IMR-90 (cell line): Measurements from ENCODE around the gene RASGRP1. TPM values are rescaled to one million over a fixed set of nuclear protein-coding genes. Genes with fewer than 3 reads are reported as not detected.

Experiments used
- ATAC-seq: fragments of 200-7000 bp; cut with Tn5 transposase; 2 replicates; pipeline ENCODE4 v1.9.1; 2020; ENCODE audit warnings: low read depth, mild to moderate bottlenecking, moderate library complexity
- BruUV-seq: library from RNA; stranded (reverse); fragments of 400-500 nt; replicated peaks from 2 replicates; lab custom pipeline; 2021; lab: Mats Ljungman, UMichigan
- CTCF ChIA-PET: fragments of 300-600 bp; formaldehyde crosslinking; extraction: SDS; loops from one replicate; lab custom pipeline; 2021; ENCODE audit warnings: antibody characterized with exemption; lab: Yijun Ruan, JAX
- POLR2A ChIA-PET: fragments of 300-600 bp; sonication (Branson Sonifier 250); formaldehyde crosslinking; loops from one replicate; lab custom pipeline; 2022; ENCODE audit warnings: antibody characterized with exemption; ENCODE audit not compliant: unreplicated experiment; lab: Charles Lee
- DNase-seq: peaks from one replicate; pipeline ENCODE4 v3.0.0; 2013
- H2AFZ ChIP-seq: replicated peaks from 2 replicates; pipeline ENCODE3; 2013; ENCODE audit warnings: low read length, mild to moderate bottlenecking; ENCODE audit not compliant: poor library complexity
- H2AK5ac ChIP-seq: 2 replicates; pipeline ENCODE4 v1.6.1; 2013; ENCODE audit warnings: low read depth, low read length, inconsistent platforms
- H2AK9ac ChIP-seq: replicated peaks from 2 replicates; pipeline ENCODE3; 2013; ENCODE audit warnings: mild to moderate bottlenecking, low read depth, low read length, moderate library complexity; ENCODE audit not compliant: poor library complexity
- H2BK120ac ChIP-seq: 2 replicates; pipeline ENCODE4 v1.6.1; 2013; ENCODE audit warnings: low read depth, low read length, inconsistent platforms
- H2BK15ac ChIP-seq: 3 replicates; pipeline ENCODE4 v1.6.1; 2013; ENCODE audit warnings: low read depth, low read length, inconsistent platforms
- H2BK20ac ChIP-seq: 2 replicates; pipeline ENCODE4 v1.6.1; 2013; ENCODE audit warnings: low read depth, mild to moderate bottlenecking, inconsistent platforms, low read length, moderate library complexity
- H2BK5ac ChIP-seq: 2 replicates; pipeline ENCODE4 v1.6.1; 2013; ENCODE audit warnings: mild to moderate bottlenecking, low read depth, low read length, inconsistent platforms; ENCODE audit not compliant: poor library complexity, severe bottlenecking
- H3K14ac ChIP-seq: replicated peaks from 2 replicates; pipeline ENCODE4 v1.6.1; 2013; ENCODE audit warnings: low read depth, low read length, inconsistent platforms
- H3K18ac ChIP-seq: 2 replicates; pipeline ENCODE4 v1.6.1; 2013; ENCODE audit warnings: low read depth, low read length, control low read depth
- H3K23ac ChIP-seq: 2 replicates; pipeline ENCODE4 v1.6.1; 2013; ENCODE audit warnings: low read depth, low read length, inconsistent platforms
- H3K27ac ChIP-seq: 2 replicates; pipeline ENCODE4 v1.5.1; 2013; ENCODE audit warnings: mild to moderate bottlenecking, control low read depth, low read length; ENCODE audit not compliant: insufficient read depth
- H3K27me3 ChIP-seq: 2 replicates; pipeline ENCODE4 v1.6.1; 2013; ENCODE audit warnings: low read length; ENCODE audit not compliant: control insufficient read depth, insufficient read depth
- H3K36me3 ChIP-seq: 2 replicates; pipeline ENCODE4 v1.6.1; 2013; ENCODE audit warnings: low read length, mixed read lengths; ENCODE audit not compliant: control insufficient read depth, insufficient read depth
- H3K4ac ChIP-seq: 2 replicates; pipeline ENCODE4 v1.6.1; 2013; ENCODE audit warnings: low read depth, low read length, inconsistent platforms
- H3K4me1 ChIP-seq: 2 replicates; pipeline ENCODE4 v1.6.1; 2013; ENCODE audit warnings: low read length, mixed read lengths; ENCODE audit not compliant: control insufficient read depth, insufficient read depth
- H3K4me2 ChIP-seq: 2 replicates; pipeline ENCODE4 v1.6.1; 2013; ENCODE audit warnings: low read depth, mild to moderate bottlenecking, control low read depth, low read length, moderate library complexity
- H3K4me3 ChIP-seq: 2 replicates; pipeline ENCODE4 v1.5.1; 2013; ENCODE audit warnings: low read depth, mild to moderate bottlenecking, control low read depth, low read length, moderate library complexity; ENCODE audit not compliant: insufficient read depth
- H3K56ac ChIP-seq: 2 replicates; pipeline ENCODE4 v1.6.1; 2013; ENCODE audit warnings: low read length, inconsistent platforms; ENCODE audit not compliant: insufficient read depth; ENCODE audit errors: extremely low read depth
- H3K79me1 ChIP-seq, 2 experiments: 2 replicates each; pipeline ENCODE4 v1.6.1; 2013; ENCODE audit warnings: low read length in 2 of 2, inconsistent platforms in 1 of 2, low read depth in 1 of 2
- H3K9ac ChIP-seq: 2 replicates; pipeline ENCODE4 v1.6.1; 2013; ENCODE audit warnings: low read depth, low read length, control low read depth
- H3K9me1 ChIP-seq: 2 replicates; pipeline ENCODE4 v1.6.1; 2013; ENCODE audit warnings: low read length, inconsistent platforms; ENCODE audit not compliant: insufficient read depth
- H3K9me3 ChIP-seq: 2 replicates; pipeline ENCODE4 v1.6.1; 2013; ENCODE audit warnings: low read length; ENCODE audit not compliant: control insufficient read depth, insufficient read depth
- H4K20me1 ChIP-seq: 2 replicates; pipeline ENCODE4 v1.6.1; 2013; ENCODE audit warnings: low read length, inconsistent platforms; ENCODE audit not compliant: insufficient read depth
- H4K5ac ChIP-seq: 2 replicates; pipeline ENCODE4 v1.6.1; 2013; ENCODE audit warnings: mild to moderate bottlenecking, low read depth, low read length, control low read depth
- H4K8ac ChIP-seq, 2 experiments: 2 replicates each; pipeline ENCODE4 v1.6.1; 2013; ENCODE audit warnings: low read depth in 2 of 2, low read length in 2 of 2, control low read depth in 1 of 2, inconsistent platforms in 1 of 2
- H4K91ac ChIP-seq: 2 replicates; pipeline ENCODE4 v1.6.1; 2013; ENCODE audit warnings: low read depth, low read length, inconsistent platforms; ENCODE audit not compliant: insufficient read depth
- BHLHE40 ChIP-seq: fragments of 150-350 bp; IDR thresholded peaks from 2 replicates; pipeline ENCODE4 v1.6.1; 2016; ENCODE audit warnings: mild to moderate bottlenecking, low read depth, low read length
- CHD1 ChIP-seq: IDR thresholded peaks from 2 replicates; pipeline ENCODE4 v1.6.1; 2012; ENCODE audit warnings: low read depth, low read length, improper control_type of control experiment
- CTCF ChIP-seq: conservative IDR thresholded peaks from 2 replicates; pipeline ENCODE4 v1.5.1; 2012; ENCODE audit warnings: mild to moderate bottlenecking, low read depth, low read length, improper control_type of control experiment
- FOS ChIP-seq: fragments of 150-350 bp; IDR thresholded peaks from 2 replicates; pipeline ENCODE4 v1.6.1; 2016; ENCODE audit warnings: low read depth, low read length
- MAFK ChIP-seq: IDR thresholded peaks from 2 replicates; pipeline ENCODE4 v1.6.1; 2012; ENCODE audit warnings: low read depth, low read length, improper control_type of control experiment
- MAZ ChIP-seq: IDR thresholded peaks from 2 replicates; pipeline ENCODE4 v1.6.1; 2012; ENCODE audit warnings: low read depth, mild to moderate bottlenecking, low read length, improper control_type of control experiment, moderate library complexity, borderline replicate concordance
- POLR2A ChIP-seq: IDR thresholded peaks from 2 replicates; pipeline ENCODE4 v1.6.1; 2012; ENCODE audit warnings: mild to moderate bottlenecking, low read depth, low read length
- RFX5 ChIP-seq: IDR thresholded peaks from 2 replicates; pipeline ENCODE4 v1.8.0; 2012; ENCODE audit warnings: low read depth, mild to moderate bottlenecking, low read length, moderate library complexity
- USF2 ChIP-seq: fragments of 150-350 bp; IDR thresholded peaks from 2 replicates; pipeline ENCODE4 v1.6.1; 2017; ENCODE audit warnings: mild to moderate bottlenecking, antibody characterized with exemption, low read length, low read depth
- WGBS, 2 experiments: methylation state at CpG; one replicate each; pipeline versions ENCODE4 v1.1.5 to v1.1.7; 2013; ENCODE audit warnings: missing lambda C conversion rate in 2 of 2; ENCODE audit not compliant: insufficient read length in 1 of 2; ENCODE audit errors: extremely low coverage in 2 of 2; 5-methylcytosine and 5-hydroxymethylcytosine counted together
- dilution Hi-C: fragments of 300-500 bp; cut with HindIII; formaldehyde crosslinking; loops from one replicate; pipeline ENCODE4 v1.14.3; 2018; ENCODE audit warnings: low sequenced_read_pairs; ENCODE audit not compliant: unreplicated experiment
- in situ Hi-C: fragments of 300-500 bp; cut with MboI; formaldehyde crosslinking; loops from 3 replicates; pipeline ENCODE4 v1.14.3; 2019; ENCODE audit warnings: low sequenced_read_pairs, inconsistent platforms, mixed read lengths
- intact Hi-C: fragments of 100-400 bp; cut with micrococcal nuclease; formaldehyde crosslinking; loops from 2 replicates; pipeline ENCODE4 v1.10.0; 2022
- polyA plus RNA-seq, 3 experiments: library from polyadenylated mRNA; depleted of rRNA; stranded (reverse); fragments of >200 nt; gene quantifications; 2 replicates each; pipeline ENCODE4 v1.2.3, GENCODE V29; 2012; ENCODE audit warnings: low replicate concordance in 1 of 3
- total RNA-seq: library from RNA; depleted of rRNA; stranded (reverse); fragments of >200 nt; gene quantifications from 2 replicates; pipeline ENCODE4 v1.2.3, GENCODE V29; 2012

RASGRP1 gene
- total and polyA plus RNA-seq, 2 of the 4 experiments (the other 2 are of a cell fraction): 1.4 to 3.2 TPM

- no peak overlapping the region for H3K4me2 ChIP-seq
- no peak overlapping the region for H3K27ac ChIP-seq
- no peak overlapping the region for H3K9ac ChIP-seq
- no peaks in the 10 kb centered on the region for H3K79me1 ChIP-seq
- no peak overlapping the region for H2BK20ac ChIP-seq
- H2AK9ac ChIP-seq: no peak overlapping the region
- no CpG with 5 or more reads among the region's 3 CpGs for WGBS, 2 experiments
- no peak overlapping the region for H2AFZ ChIP-seq
- no peaks in the 10 kb centered on the region for H3K9me1 ChIP-seq
- no TSS peak for BruUV-seq
- no peak overlapping the region for H2BK120ac ChIP-seq
- 0 out of 4 replicates have a peak overlapping the region, but pooled peaks of 1 of the 2 experiments have one; percentile 6 for H4K8ac ChIP-seq
- no peaks in the 10 kb centered on the region for H3K9me3 ChIP-seq
- DNase-seq: no peak
- H2AK5ac ChIP-seq: no peak overlapping the region
- dilution Hi-C loops: no loop called here
- no peak overlapping the region for H3K4ac ChIP-seq
- H2BK15ac ChIP-seq: no peak overlapping the region
- intact Hi-C loops: no loop called here
- no peak overlapping the region for H3K56ac ChIP-seq
- in situ Hi-C loops: no loop called here
- ATAC-seq: no peak
- no peak overlapping the region for H2BK5ac ChIP-seq
- no peaks in the 10 kb centered on the region for H3K36me3 ChIP-seq
- no peak overlapping the region for H3K23ac ChIP-seq
- TF ChIP-seq RFX5 (no peak), FOS (no peak), CTCF (no peak), CHD1 (no peak), MAFK (no peak), BHLHE40 (no peak), MAZ (no peak), POLR2A (no peak), USF2 (no peak)
- no peaks in the 10 kb centered on the region for H4K20me1 ChIP-seq
- H3K4me1 ChIP-seq: no peaks in the 10 kb centered on the region; the same call in 1 of the 2 replicates
- no peaks in the 10 kb centered on the region for H3K27me3 ChIP-seq
- H4K91ac ChIP-seq: no peak overlapping the region; the same call in 1 of the 2 replicates
- H3K14ac ChIP-seq: no peak overlapping the region
- H3K4me3 ChIP-seq: no peak overlapping the region
- POLR2A ChIA-PET: no interaction called here
- H4K5ac ChIP-seq: peak overlapping the region; percentile 2; the same call in 1 of the 2 replicates
- CTCF ChIA-PET: no interaction called here
- peak overlapping the region; percentile 39; the same call in 1 of the 2 replicates for H3K18ac ChIP-seq
Measured at GRCh38 chr15:38508647-38509046, 56.0 kb downstream of the RASGRP1 start.
